ENCODE data around the gene VIPR2. TPM values are rescaled to one million over a fixed set of nuclear protein-coding genes. Genes with fewer than 3 reads are reported as not detected.
"Not testable (repeated sequence)": the region's sequence is repeated elsewhere in the genome, so short reads cannot be mapped to it uniquely, and the experiment has no call there.

VIPR2 gene
- polyA plus RNA-seq, 3 donors, result 1.2 to 5.2 (median 4.6) TPM

DNA sequence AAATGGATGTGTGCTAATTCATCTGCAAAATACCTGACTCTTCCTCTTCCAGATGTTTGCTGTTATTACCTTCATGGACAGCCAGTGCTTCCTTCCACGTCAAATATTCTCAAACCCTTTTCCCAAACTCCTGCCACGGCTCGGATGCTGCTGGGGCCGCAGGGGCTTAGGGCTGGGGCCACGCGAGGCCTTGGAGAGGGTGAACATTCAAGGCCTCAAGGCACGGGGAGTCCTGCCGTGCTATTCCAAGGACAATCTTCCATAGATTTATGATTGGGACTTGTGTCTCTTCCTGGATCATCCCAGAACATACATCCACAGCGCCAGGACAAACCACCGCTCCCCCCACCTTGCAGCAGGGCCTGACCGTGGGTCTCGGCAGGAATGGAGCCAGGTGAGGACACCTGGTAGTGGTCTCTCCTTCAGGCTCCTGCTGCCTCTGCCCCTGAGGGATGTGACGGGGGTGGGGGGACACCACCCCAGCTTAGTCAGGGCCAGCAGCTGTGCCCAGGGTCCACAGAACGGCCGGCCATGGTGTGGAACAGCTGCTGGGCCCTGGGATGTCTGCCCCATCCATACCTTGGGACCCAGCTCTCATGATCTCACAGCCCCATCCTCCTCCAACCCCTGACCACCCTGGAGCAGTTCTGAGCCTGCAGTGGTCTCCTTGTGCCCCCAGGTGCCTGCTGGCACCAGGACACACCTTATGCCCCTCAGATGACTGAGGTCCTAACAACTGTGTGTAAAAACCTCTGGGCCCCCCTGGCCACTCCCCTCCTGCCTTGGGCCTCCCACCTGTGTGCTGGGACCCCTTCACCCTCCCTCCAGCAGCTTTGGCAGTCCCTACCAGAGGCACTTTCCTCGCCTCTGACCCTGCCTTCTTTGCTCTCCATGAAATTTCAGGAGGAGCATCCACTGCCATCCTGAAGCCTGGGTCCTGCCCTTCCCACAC, 16.7 kb downstream of the VIPR2 start:
- 86 to 94% (median 91%) methylated on average over 16 of the region's 16 CpGs for WGBS, 3 donors
- no peak overlapping the region for H3K27ac ChIP-seq (ENCODE audit: low read depth, low read length)

DNA sequence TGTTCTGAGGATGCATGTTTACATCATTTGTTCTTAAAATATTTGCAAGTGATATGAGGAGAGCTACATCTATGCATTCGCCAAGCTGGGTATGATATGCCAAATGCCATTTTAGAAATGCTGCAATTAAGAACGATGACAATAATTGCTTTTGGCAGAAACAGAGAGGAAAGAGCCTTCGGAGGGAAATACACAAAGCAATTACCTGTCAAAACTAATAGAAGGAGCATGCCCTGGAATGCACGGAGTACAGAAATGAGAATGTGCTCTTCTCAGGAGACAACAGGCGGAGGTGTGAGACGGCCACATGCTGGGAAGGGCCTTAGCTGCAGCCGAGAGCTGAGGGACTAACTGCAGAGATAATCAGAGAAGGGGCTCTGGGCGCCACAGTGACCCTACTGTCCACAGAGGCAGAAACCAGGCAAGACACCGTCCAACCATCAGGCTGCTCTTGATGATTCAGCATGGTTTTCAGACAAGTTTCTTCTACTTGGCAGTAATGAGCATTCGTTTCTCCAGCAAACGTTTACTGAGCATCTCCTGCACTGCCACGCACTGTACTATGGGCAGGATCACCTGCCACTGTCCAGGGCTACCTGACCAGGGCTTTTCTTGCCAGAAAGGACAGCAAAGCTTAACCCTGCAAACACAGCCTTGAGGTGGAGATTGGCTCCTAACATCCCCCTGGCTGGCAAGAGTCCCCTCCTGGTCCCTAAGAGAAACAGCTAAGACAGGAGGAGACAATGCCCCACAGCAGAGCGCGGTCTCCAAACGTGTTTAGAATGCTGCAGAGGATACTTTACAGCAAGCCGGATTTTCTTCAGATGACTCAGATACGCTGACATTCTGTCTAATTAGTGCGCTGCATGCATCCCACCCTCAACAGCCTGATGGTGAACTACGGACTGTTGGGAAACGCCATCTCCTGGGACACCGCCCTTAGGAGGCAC, 18.1 kb downstream of the VIPR2 start:
- WGBS, 3 donors, result 79 to 82% (median 82%) methylated on average over 21 of the region's 21 CpGs

DNA sequence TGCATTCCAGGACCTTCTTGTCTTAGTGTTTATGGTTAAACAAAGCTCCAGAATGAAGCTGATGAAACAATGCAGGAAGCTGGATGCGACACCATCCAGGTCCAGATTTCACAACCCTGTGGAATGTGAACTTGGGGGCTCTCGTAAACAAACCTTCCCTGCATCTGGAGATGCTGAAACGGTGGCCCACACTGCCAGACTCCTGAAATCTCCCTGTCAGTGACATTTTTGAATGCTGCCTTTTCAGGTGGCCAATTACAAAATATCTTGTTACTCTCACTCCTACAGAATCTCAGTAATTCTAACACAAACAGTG, 18.8 kb downstream of the VIPR2 start:
- 44 to 66% (median 56%) methylated on average over 3 of the region's 3 CpGs for WGBS, 3 donors
- H3K27ac ChIP-seq (ENCODE audit: low read depth, low read length), result no peak overlapping the region

More for the DNA sequence above, 18.1 kb downstream of the VIPR2 start:
- H3K27ac ChIP-seq (ENCODE audit: low read depth, low read length), result no peak overlapping the region

DNA sequence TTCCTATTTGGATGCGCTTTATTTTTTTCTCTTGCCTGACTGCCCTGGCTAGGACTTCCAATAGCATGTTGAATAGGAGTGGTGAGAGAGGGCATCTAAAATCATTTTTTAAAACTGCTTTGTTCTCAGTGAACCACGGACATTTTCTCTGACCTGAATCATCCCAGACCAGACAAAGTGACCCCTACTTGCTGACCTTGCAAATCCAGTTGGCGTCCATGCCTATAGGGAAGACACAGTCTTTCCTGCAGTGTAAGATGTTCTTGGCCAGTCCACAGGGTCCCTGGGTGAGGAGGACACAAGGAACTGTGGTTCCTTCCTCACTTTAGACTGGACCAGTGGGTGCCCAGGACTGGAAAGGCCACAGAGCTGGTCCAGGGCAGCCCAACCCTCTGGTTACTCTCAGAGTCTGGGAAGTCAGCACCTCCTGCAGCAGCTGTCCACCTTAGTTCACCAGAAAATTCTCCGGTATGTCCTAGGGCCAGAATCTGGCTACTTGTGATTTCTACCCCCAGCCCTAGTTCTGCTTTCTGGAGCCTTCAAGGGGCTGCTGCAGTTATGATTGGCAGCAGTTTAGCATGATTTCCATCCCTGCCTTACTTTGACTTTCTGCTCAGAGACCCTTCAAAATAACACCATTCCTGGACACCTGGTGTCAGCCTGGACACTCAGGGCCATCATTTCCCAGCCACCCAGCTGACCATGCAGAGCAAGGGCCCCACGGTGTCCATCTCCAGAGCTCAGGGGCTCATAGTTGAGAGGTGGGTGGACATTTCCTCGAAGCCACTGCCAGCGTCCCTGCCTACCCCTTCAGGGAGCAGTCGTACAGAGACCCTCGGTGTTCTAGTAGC, 19.3 kb downstream of the VIPR2 start:
- 68 to 80% (median 78%) methylated on average over 9 of the region's 9 CpGs for WGBS, 3 donors

DNA sequence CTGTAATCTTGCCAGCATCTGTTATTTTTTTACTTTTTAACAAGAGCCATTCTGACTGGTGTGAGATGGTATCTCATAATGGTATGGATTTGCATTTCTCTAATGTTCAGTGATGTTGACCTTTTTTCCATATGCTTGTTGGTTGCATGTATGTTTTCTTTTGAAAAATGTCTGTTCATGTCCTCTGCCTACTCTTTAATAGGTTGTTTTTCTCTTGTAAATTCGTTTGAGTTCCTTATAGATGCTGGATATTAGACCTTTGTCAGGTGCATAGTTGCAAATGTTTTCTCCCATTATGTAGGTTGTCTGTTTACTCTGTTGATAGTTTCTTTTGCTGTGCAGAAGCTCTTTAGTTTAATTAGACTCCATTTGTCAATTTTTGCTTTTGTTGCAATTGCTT, 20.9 kb downstream of the VIPR2 start:
- WGBS, 3 donors, result 60 to 91% (median 60%) methylated on average over 1 of the region's 1 CpG

More for the DNA sequence above, 19.3 kb downstream of the VIPR2 start:
- no peak overlapping the region for H3K27ac ChIP-seq (ENCODE audit: low read depth, low read length)

DNA sequence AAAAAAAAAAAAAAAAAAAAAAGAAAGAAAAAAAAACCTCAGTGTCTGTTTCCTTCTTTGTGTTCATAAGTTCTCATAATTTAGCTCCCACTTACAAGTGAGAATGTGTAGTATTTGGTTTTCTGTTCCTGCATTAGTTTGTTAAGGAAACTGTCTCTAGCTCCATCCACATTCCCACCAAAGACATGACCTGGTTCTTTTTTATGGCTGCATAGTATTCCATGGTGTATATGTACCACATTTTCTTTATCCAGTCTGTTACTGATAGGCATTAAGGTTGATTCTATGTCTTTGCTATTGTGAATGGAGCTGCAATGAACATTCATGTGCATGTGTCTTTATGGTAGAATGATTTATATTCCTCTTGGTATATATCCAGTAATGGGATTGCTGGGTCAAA, 21.4 kb downstream of the VIPR2 start:
- H3K27ac ChIP-seq (ENCODE audit: low read depth, low read length), result not testable (repeated sequence)

More for the DNA sequence above, 20.9 kb downstream of the VIPR2 start:
- not testable (repeated sequence) for H3K27ac ChIP-seq (ENCODE audit: low read depth, low read length)

DNA sequence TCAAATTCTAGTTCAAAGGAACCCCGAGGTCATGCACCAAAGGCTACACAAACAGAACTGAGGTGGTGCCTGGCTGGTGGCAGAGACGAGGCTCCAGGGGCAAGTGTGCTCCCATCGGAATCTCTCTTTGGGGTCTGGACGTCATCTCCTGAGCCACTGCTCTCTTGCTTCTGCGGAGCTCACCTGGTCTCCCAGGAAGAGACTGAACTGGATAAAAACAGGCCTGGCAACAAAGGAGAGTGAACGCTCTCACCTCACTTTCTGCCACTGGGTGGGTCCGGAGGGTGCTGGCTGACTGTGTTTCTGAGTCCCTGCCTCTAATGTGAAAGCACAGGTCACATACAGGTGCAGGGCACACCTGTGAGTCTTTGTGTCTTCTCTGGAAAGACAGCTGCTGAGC, 22.4 kb downstream of the VIPR2 start:
- no peak overlapping the region for H3K27ac ChIP-seq (ENCODE audit: low read depth, low read length)
- 70 to 85% (median 83%) methylated on average over 7 of the region's 7 CpGs for WGBS, 3 donors

DNA sequence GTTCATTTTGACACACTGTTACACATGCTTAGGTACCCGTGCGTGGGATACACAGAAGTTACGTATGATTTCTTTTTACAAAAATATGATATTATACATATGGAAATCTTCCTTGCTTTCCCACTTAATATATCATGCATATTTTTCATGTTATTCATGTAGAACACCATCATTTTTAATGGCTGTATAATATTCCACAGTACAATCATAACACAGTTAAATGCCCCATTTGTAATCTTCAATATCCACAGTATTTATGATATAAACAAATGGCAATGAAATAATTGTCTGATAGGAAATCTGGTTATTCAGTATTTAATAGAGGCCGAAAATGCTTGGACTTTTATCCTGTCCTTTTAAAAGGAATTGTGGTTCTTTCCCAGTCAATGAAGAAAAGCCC, 23.2 kb downstream of the VIPR2 start:
- no peak overlapping the region for H3K27ac ChIP-seq (ENCODE audit: low read depth, low read length)
- WGBS, 3 donors, result 71 to 98% (median 71%) methylated on average over 4 of the region's 4 CpGs

DNA sequence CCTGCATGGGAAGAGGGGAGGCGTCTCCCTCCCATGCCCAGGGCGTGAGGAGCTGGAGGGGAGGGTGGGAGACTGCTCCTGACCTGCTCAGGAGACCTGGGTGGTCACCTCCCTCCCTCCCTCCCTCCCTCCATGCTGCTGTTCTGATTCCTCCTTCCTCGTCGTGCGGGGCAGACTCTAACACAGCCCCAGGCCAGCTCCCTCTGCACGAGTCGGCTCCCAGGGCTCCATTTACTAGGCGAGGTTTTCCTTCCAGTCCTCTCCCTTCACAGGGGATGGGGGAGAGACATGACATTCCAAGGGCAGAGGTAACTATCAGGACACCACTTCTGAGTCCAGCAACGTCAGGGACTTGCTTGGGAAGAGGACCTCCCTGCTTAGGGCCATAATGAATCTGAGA, 23.6 kb downstream of the VIPR2 start:
- H3K27ac ChIP-seq (ENCODE audit: low read depth, low read length), result no peak overlapping the region
- 78 to 83% (median 82%) methylated on average over 6 to 9 of the region's 9 CpGs for WGBS, 3 donors

DNA sequence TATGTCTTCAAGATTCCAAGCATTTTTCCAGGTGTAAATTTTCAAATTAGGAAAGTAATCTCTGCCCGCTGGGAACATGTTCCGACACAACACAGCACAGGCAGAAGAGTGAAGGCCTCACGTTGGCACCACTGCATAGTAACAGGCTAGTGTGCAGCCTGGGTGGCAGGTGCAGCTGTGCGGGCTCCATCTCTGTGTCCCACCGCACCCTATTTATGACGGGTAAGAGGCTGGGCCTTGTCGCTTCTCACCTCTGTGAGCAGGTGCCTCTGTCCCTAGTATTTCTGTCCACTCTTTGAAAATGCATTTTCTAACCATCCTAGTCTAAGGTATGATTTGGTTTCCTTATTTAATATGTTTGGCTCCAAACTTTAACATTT, 24.1 kb downstream of the VIPR2 start:
- no peak overlapping the region for H3K27ac ChIP-seq (ENCODE audit: low read depth, low read length)
- 89 to 92% (median 91%) methylated on average over 7 of the region's 7 CpGs for WGBS, 3 donors

DNA sequence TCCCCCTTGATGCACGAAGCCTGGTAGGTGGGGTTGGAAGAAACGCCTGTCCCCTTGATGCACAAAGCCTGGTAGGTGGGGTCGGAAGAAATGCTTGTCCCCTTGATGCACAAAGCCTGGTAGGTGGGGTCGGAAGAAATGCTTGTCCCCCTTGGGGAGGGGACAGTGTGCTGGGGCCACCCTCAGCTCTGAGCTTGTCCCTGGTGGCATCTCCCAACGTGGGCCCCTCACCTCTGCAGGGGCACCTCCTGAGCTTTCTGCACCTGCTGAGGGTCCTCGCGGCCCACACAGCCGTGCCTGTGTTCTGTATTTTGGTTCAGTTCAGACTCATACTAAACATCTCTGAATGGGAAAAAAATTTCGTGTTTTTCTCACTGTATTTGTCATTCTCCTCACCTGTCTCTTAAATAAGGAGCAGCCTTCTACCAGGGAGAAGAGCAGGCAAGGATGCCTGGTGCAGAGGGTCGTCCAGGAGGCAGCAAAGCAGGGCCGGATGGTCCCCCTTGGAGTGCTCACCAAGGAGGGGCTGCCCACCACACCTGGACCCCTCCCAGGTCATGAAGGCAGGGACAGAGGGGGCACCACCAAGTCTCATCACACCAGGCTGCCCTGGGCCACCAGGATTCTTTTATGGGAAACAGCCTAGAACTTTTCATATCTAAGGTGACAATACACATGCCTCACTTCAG, 24.7 kb downstream of the VIPR2 start:
- 84 to 89% (median 85%) methylated on average over 11 of the region's 11 CpGs for WGBS, 3 donors
- H3K27ac ChIP-seq (ENCODE audit: low read depth, low read length), result no peak overlapping the region

DNA sequence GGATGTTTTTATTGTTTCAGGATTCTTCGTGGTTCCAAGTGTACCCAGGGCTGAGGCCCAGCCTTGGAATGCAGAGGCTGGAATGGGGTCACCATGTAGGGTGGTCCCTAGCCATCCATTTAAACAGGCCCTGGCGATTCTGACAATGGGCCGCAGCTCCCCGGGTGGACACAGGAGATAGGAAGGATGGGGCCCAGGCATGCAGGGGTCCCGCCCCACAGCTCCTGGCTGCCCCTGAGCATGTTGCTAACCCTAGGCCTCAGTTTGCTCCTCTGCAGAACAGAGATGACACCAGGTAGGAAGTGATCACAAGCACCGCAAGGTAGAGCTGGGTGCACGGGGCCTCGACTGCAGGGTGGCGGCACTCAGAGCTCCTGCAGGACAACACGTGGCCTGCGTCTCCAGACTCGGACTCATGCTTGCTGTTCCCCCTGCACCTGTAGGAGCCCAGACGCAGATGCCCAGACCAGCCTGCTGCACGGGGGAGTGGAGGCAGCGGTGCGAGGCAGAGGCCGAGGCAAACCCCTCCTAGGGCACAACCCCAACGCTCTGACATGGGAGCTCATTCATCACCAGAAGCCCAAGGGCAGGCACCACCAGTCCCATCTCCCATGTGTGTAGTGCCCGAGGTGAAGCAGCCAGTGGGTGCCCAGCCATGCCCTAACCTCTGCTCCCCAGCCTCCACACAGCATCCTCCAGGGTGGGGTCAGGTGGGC, 25.5 kb downstream of the VIPR2 start:
- WGBS, 3 donors, result 88 to 93% (median 91%) methylated on average over 19 of the region's 19 CpGs
- H3K27ac ChIP-seq (ENCODE audit: low read depth, low read length), result no peak overlapping the region

DNA sequence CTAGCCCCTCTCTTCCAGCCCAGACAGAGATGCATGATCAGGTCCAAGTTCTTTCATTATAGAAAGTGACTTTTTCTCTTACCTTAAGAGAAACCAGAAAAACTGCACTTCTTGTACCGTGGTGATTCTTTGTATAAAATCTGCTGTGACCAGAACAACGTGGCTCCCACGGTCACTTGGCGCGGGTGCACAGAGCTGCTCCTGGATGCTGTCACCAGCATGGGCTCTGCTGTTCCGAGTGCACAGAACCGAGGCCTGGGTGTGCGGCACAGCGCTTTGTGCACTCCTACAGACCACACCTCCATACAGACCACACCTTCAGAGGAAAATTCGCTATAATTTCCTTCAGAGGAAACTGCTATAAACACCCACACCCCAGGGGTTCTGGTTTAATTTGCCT, 26.0 kb downstream of the VIPR2 start:
- no peak overlapping the region for H3K27ac ChIP-seq (ENCODE audit: low read depth, low read length)
- 89 to 94% (median 90%) methylated on average over 10 of the region's 10 CpGs for WGBS, 3 donors

DNA sequence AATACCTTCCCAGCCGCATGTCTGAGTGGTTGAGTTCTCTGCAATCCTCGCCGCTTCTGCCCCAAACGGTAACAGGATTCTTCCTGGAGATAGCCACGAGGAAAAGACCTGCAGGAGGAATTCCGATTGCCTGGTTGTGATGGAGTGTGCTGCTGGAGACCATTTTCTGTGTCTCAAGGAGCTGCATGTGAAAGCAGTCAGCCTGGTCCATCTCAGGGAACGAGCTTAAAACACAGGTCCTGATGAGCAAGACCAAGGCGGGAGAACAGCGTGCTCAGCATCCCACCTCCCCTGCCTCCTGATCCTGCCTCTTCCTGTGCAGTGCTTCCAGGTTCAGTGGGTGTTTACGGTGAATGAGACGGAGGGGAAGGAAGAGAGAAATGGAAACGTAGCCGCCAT, 26.5 kb downstream of the VIPR2 start:
- H3K27ac ChIP-seq (ENCODE audit: low read depth, low read length), result no peak overlapping the region
- WGBS, 3 donors, result 68 to 93% (median 70%) methylated on average over 12 to 13 of the region's 13 CpGs

DNA sequence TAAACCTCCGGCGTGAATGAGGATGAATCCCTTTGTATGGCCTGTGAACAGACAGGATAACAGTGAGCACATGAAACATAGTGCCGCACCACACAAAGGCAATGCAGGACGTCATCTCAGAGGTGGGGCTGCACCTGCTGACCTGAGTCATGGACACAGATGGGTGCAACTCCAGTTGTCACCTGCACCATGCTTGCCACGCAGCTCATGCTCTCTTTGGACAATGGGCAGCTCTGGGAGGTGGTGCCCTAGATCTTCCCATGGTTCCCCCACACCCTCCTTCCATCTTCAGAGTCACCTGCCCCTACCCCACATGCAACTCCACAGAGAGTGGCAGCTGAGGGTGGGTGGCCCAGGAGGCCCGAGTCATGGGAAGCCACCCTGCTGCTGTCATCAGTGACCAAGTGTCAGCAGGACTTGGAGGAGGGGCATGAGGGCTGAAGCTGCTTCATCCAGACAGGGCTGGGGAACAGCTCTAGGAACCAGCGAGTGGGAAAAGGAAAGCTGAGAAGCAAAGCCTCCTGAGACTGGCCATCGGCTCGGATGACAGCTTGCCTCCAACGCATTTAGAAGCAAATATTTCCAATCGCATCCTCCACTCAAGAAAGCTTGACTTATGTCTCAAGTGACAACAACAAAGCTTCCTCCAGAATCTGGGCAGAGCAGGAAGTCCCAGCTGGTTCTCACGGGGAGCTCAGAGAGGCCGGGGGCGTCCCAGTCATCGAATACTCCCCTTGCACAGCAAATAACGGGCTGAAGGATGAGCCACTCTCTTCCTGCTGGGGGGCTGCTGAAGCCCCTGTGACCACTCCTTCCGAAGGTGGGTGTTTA, 27.1 kb downstream of the VIPR2 start:
- WGBS, 3 donors, result 59 to 70% (median 65%) methylated on average over 17 of the region's 17 CpGs
- no peak overlapping the region for H3K27ac ChIP-seq (ENCODE audit: low read depth, low read length)

DNA sequence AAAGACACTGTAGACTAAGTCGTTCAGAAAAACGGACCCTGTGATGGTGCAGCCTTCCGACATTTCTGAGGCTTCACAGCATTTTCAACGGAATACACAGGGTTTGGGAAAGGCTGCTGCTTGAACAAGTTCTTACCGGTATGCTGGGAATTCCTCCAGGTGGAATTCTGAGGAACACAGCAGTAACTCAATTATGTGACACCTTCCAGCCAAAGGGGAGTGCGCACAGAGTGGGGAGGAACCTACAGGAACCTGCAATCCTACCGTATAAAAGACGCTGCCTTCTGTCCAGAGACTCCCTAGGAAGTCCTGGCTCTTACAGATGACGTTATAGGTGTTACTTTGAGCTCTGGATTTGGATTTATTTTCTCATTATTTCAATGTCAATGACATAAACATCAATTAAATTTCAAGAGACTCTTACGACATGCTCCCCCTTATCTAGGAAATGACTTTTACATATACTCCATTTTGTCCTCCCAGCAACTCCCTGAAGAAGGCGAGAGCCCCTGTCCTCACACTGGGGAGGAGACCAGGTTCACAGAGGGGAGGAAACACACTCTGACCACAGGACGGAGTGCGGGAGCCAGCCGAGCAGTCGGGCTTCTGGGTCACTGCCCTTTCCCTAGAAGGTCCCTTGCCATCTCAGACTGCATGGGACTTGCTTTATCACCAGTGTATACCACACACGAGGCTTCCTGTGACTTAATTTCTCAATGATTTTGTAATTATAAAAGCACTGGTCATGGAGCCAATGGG, 27.9 kb downstream of the VIPR2 start:
- 38 to 81% (median 73%) methylated on average over 16 of the region's 16 CpGs for WGBS, 3 donors
- no peak overlapping the region for H3K27ac ChIP-seq (ENCODE audit: low read depth, low read length)
